Breast epithelium (tissue), 3 donors: ENCODE measurements around the gene MMAA.

ENCODE experiments used
- POLR2A ChIP-seq: fragments of 450-650 bp; IDR thresholded peaks from one replicate; pipeline ENCODE4 v1.6.1; 2016; ENCODE audit warnings: antibody characterized with exemption, mild to moderate bottlenecking, moderate library complexity
- POLR2AphosphoS5 ChIP-seq, 3 donors: sonication (generic); formaldehyde crosslinking; IDR thresholded peaks; one replicate each; pipeline ENCODE4 v1.6.1; 2017; ENCODE audit warnings: antibody characterized with exemption in 3 of 3
- TF ChIP-seq, protein P1 (sequence below), 3 donors: fragments of 450-650 bp; IDR thresholded peaks; one replicate each; pipeline ENCODE4 v1.5.1; 2016 to 2017; ENCODE audit warnings: antibody characterized with exemption in 3 of 3, mild to moderate bottlenecking in 3 of 3, moderate library complexity in 3 of 3

DNA sequence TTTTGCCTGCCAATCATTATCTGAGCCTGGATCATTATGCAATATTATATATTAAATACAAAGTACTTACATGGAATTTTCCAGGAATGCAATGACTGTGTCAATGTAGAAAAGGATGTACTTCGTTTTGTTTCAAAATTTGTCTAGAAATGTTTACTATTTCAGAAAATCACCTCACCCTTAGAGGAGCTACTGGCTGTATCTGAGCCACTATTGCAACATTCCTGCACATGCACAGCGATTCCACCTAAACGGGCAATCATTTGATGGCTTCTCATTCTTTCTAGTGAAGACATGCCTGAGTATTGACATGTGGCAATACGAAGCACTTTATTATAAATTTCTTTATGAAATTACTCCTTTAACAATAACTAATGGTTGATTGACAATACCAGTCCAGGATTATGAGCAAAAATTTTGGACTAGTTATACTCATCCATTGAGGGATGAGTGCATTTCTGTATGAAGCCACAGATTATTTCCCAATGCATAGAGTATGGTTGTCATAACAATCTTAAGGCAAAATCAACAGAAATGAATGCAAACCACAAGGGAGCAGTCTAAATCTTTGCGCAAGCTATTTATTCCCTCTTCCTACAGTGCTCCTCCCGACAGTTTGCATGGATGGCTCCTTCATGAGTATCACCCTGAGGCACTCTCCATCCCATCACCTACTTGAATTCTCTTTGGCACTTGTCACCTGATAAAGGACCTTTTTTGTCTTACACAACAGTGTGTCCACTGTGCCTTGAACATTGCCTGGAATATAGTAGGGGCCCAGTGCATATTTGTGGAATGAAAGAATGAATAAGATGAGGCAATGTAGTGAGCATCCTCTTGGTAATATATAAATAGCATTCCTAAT lies 35.8 kb upstream of the MMAA start:
- TF ChIP-seq, protein P1, sequence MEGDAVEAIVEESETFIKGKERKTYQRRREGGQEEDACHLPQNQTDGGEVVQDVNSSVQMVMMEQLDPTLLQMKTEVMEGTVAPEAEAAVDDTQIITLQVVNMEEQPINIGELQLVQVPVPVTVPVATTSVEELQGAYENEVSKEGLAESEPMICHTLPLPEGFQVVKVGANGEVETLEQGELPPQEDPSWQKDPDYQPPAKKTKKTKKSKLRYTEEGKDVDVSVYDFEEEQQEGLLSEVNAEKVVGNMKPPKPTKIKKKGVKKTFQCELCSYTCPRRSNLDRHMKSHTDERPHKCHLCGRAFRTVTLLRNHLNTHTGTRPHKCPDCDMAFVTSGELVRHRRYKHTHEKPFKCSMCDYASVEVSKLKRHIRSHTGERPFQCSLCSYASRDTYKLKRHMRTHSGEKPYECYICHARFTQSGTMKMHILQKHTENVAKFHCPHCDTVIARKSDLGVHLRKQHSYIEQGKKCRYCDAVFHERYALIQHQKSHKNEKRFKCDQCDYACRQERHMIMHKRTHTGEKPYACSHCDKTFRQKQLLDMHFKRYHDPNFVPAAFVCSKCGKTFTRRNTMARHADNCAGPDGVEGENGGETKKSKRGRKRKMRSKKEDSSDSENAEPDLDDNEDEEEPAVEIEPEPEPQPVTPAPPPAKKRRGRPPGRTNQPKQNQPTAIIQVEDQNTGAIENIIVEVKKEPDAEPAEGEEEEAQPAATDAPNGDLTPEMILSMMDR (IDR thresholded peaks at IDR 0.05), result no peak
- TF ChIP-seq POLR2A (no peak), POLR2AphosphoS5 (IDR thresholded peaks at IDR 0.05) (no peak)
